GM12878 (cell line): ENCODE results near the gene HMCN2.

ENCODE experiments used
- CTCF ChIP-seq, 3 experiments: IDR thresholded peaks in 2 of 3; conservative IDR thresholded peaks in 1 of 3; 2 replicates each; pipeline ENCODE4 v1.5.1; 2011; ENCODE audit warnings: low read depth in 3 of 3, low read length in 3 of 3, mild to moderate bottlenecking in 3 of 3, control low read depth in 2 of 3, moderate library complexity in 2 of 3, inconsistent platforms in 1 of 3, mixed read lengths in 1 of 3; ENCODE audit not compliant: control insufficient read depth in 2 of 3, insufficient read depth in 1 of 3; ENCODE audit errors: extremely low read depth in 1 of 3
- RCOR1 ChIP-seq: conservative IDR thresholded peaks from 2 replicates; pipeline ENCODE4 v1.6.1; 2012; ENCODE audit warnings: low read depth, low read length, improper control_type of control experiment
- SUPT20H ChIP-seq: IDR thresholded peaks from 2 replicates; pipeline ENCODE4 v1.6.1; 2011; ENCODE audit warnings: low read depth, mild to moderate bottlenecking, low read length, moderate library complexity, borderline replicate concordance; ENCODE audit not compliant: control insufficient read depth

- TF ChIP-seq CTCF (IDR thresholded peaks at IDR 0.05 in 2 of 3, conservative IDR thresholded peaks at IDR 0.05 in 1 of 3; ENCODE audit: control insufficient read depth in 2 of 3, extremely low read depth in 1 of 3, insufficient read depth in 1 of 3, low read depth in 3 of 3, low read length in 3 of 3) (no peak), RCOR1 (no peak), SUPT20H (no peak)
Measured at GRCh38 chr9:130459151-130459550, 193.6 kb downstream of the HMCN2 start.
